GM21367 (cell line): ENCODE measurements around the gene SUGCT.

Experiments used
- ATAC-seq: cut with Tn5 transposase; IDR thresholded peaks from one replicate; pipeline ENCODE4 v1.9.1; 2021; ENCODE audit not compliant: unreplicated experiment

SUGCT gene

GRCh38 chr7:40758590-40758989 lies 623.8 kb downstream of the SUGCT start:
- ATAC-seq = no peak

DNA sequence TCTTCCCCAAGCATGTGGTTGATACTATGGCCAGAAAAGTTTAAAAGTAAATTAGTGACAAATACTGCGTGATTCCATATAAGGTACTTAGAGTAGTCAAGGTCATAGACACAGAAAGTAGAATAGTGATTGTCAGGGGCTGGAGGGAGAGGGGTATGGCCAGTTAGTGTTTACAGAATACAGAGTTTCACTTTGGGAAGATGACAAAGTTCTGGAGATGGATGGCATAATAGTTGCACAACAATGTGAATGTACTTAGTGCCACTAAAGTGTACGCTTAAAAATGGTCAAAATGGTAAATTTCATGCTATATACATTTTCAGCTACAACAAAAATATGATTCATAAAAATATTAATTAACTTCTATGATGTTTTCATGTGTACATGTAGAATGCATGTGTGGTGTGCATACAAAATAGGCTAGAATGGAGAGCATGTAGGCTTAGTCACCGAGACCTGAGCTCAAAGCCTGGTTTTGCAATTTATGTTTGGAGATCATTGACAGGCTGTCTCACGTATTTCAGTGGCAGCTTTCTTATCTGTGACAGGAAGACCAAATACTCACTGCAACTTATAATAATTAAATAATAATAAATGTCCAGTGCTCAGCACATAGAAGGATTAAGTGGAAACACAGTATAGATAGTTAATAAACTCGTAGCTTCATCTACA lies 625.6 kb downstream of the SUGCT start:
- ATAC-seq = no peak

DNA sequence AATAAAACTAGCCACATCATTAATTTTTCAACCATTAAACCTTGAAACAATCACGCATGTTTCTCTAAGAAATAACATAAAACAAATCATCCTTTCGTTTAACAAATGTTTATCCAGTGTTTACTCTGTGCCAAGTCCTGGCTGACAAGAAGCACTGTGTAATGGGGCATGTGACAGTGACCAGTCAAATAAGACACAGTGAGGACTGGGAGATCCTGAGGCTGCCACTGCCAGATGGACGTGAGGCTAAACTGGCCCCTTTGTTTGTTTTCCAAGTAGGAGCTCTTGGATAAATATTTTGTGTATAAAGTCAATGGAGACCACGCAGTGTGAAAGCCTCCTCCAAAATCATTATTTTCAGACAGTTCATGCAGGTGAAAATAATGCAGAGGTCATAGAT lies 626.2 kb downstream of the SUGCT start:
- ATAC-seq = no peak

DNA sequence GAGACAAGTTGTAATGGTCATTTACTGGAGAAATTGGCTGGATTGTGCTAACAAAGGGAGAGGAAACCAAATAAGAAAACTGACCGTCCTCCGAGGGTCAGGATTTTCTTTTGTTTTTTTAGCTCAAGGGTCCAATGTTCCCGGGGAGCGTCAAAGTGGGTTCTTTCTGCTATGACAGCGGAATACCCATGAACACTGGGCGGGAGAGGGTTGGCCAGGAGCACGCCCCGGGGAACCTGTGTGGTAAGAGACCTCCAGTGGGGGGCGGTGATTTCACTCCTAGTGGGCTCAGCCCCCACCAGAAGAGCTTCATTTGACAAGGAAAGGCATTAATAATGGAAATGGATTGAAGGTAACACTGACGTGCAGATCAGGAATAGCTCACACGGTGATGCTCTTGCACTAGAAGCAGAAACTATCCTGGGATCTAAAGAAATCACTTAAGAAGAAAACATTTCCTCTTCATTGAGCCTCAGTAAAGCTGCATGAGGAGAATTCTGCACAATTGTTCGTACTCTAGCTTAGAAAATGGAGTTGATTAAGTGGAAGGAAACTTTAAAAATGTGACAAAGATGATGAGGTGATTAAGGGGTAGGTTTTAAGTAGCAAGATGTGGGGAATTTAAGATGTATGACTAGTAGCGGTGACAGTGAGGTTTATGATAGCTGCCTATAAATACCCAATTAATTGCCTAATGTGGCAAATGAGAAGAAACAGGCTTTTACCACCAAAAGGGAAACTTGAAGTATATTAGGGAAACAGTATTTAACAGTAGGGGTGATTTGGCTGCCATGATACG lies 627.2 kb downstream of the SUGCT start:
- ATAC-seq = no peak

GRCh38 chr7:40763319-40764287 lies 628.8 kb downstream of the SUGCT start:
- no peak for ATAC-seq

- no peak for ATAC-seq
These were observed 630.8 kb downstream of the SUGCT start for GRCh38 chr7:40765639-40766038.

DNA sequence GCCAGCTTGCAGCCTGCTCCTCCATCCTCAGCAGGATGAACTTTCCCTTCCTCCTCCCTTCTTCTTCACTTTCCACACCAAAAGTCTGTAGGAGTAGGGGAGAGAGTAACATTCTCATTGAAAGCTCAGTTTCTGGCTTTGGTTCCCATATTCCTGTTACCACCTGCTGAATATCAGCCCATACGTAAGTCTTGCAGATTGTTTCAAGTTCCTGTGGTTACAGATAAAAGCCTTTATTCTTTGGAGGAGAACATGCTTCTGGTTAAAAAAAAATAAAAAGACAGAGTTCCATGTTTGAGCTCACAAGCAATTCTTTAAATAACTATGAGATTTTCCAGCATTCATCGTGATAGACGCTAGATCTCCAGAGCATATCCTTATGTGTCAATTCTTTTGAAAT lies 637.3 kb downstream of the SUGCT start:
- ATAC-seq = no peak

DNA sequence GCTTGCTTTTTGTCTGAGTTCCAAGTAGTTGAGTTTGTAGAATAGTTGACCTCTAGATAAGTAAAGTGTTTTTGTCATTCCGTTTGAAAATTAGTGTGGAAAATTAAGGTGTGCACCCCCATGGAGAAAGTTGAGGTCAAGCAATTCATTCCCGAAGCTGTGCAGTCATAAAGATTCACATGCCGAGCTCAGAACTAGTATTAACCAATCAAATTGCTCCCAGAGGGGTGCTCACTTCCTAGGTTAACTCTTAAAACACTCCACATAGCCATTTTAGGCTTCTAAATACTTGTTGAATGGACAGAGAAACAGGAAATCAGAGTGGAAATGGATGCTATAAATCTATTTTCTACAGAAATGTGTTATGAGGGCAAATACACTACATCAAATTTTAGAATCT lies 638.9 kb downstream of the SUGCT start:
- no peak for ATAC-seq

GRCh38 chr7:40775877-40776276 lies 641.1 kb downstream of the SUGCT start:
- no peak for ATAC-seq

DNA sequence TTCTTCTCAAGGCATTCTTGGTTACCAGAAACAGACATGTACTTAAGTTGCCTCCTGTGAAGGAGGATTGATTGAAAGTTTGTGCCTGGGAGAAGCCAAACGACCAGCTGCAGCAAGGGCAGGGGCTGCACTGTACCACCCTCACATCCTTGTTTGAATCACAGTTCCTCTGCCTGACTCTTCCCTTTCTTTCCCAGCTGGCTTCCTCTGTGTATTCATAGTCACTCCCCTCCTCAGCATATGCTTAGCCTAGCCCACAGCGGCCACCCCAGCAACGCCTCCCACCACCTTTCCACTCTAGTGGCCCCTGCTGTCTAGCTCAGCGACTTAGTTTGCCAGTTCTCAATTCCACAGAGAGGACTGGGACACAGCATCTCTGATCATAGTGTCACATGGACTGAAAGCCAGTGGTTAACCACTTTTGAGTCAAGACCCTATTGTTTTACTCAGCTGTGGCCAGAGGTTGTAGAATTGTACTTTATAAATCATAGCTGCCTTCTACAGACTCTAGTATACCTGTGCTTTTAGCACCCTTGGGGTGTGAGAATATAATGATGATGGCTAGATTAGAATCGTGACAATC lies 643.0 kb downstream of the SUGCT start:
- ATAC-seq = no peak

DNA sequence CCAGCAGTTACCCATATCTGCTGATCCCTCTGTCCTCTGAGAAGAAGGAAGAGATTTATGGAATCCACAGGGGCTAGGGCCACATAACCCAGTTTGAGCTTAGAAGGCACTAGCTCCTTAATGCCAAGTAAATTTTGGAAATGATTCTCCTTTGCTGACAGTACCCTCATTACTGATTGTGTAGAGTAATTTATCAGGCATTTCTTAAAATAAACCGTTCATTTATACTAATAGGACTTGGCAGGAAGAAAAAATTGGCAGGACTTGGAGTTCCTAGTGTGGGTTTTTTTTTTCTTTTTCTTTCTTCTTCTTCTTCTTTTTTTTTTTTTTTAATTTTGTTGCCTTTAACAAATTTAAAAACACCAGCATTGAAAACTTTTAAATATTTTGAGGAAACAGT lies 645.7 kb downstream of the SUGCT start:
- no peak for ATAC-seq

- ATAC-seq = no peak
These were observed 648.0 kb downstream of the SUGCT start for GRCh38 chr7:40782836-40783235.

DNA sequence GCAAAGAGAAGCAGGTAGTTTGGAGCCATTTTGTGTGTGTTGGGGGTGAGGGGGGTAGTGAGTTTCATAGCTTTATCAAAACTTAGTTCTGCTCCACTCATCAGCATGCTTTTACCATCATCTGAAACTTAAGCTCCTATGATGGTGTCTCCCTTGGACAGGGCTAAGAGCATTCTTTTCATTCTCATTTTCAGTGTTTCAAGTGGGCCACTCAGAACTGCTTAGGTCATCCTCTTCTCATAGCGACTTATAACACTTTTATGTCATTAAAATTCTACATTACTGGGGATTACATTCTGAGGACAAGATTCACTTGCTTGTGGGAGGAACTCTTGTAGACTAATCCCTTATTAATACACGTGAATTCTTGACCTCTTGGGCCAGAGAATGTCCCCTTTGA lies 649.4 kb downstream of the SUGCT start:
- no peak for ATAC-seq

GRCh38 chr7:40786909-40787308 lies 652.1 kb downstream of the SUGCT start:
- no peak for ATAC-seq

DNA sequence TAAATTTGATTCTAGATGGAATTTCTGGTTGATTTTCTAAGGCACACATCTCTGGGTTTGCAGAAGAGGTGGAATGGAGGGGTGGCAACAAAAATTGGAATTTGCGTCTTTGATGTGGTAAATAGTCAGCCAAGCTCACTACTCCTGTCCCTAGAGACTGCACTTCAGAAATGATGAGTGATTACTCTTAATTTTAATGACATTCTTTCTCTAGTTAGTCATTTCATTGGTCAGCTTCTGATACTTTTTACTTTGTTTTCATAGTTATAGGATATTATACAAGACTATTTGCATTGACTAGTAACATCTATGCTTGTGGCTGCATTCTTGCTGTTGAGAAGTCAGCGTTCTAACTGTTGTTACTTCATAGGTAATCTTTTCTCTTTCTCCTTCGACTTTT lies 658.3 kb downstream of the SUGCT start:
- ATAC-seq = no peak

- no peak for ATAC-seq
These were observed 660.8 kb downstream of the SUGCT start for GRCh38 chr7:40795607-40796006.

GRCh38 chr7:40796723-40797122 lies 661.9 kb downstream of the SUGCT start:
- ATAC-seq = no peak

- ATAC-seq = no peak
These were observed 663.8 kb downstream of the SUGCT start for GRCh38 chr7:40798613-40799012.

DNA sequence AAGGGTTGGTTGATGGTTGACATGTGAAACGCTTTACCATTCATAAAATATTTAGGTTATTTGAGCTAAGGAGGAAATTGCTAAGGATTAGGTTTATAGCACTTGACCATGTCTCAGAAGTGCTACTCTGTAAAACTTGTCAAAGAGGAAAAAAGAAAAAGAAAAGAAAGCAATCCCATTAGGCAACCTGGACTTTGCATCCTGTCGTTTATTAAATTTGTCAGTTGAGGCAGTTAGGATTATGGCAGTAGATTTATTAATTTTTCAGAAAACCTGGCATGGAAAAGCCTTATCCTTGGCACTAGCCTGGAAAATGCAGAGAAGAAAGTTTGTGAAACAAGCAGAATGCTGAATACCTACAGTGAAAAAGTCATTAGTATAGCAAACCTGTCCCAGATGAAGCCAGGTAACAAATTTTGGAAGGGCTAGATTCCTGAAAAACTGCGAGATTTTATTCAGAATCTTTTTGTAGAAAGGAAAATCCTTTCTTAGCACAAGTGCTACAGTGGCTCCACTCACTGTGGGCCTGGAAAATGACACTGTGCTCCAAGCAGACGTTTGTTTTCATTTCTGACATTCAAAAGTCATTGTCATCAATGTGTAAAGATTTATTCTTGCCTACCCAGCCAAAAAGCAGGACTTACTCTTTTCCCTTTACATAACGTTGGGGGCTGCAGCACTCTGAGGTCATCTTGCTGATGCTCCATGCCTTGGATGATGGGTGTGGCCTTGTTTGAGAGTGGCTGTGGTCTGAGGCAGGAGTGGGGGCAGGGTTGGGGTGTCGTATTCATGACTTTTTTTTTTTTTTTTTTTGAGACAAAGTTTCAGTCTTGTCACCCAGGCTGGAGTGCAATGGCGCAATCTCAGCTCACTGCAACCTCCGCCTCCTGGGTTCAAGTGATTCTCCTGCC lies 664.9 kb downstream of the SUGCT start:
- ATAC-seq = no peak

GRCh38 chr7:40800771-40801170 lies 666.0 kb downstream of the SUGCT start:
- no peak for ATAC-seq
